Subcutaneous adipose tissue (tissue), 4 donors: ENCODE measurements around the gene OPCML. TPM values are rescaled to one million over a fixed set of nuclear protein-coding genes. Genes with fewer than 3 reads are reported as not detected.

Experiments
- CTCF ChIP-seq: fragments of 450-650 bp; IDR thresholded peaks from one replicate; pipeline ENCODE4 v1.5.1; 2016; ENCODE audit warnings: low read depth, mild to moderate bottlenecking, control low read depth, antibody characterized with exemption, moderate library complexity
- total RNA-seq, 4 donors: library from RNA; depleted of rRNA; stranded (reverse); fragments of >200 nt; gene quantifications; one replicate each; pipeline ENCODE4 v1.1.0, GENCODE V29; 2016

The OPCML gene
- total RNA-seq, 4 donors from 2014 or later: under 0.01 TPM; not detected in 3

GRCh38 chr11:133134314-133135173 lies 397.8 kb downstream of the OPCML start:
- TF ChIP-seq CTCF: no peak

- TF ChIP-seq CTCF: no peak
These were observed 398.7 kb downstream of the OPCML start for GRCh38 chr11:133133606-133134005.

GRCh38 chr11:133133050-133133449 lies 399.3 kb downstream of the OPCML start:
- TF ChIP-seq CTCF: no peak

GRCh38 chr11:133127741-133128140 lies 404.6 kb downstream of the OPCML start:
- TF ChIP-seq CTCF: no peak

- no peak for TF ChIP-seq CTCF
These were observed 408.5 kb downstream of the OPCML start for GRCh38 chr11:133123796-133124195.

GRCh38 chr11:133123366-133123765 lies 408.9 kb downstream of the OPCML start:
- no peak for TF ChIP-seq CTCF

GRCh38 chr11:133122256-133122655 lies 410.0 kb downstream of the OPCML start:
- no peak for TF ChIP-seq CTCF
